ENCODE results near the gene MGLL. TPM values are rescaled to one million over a fixed set of nuclear protein-coding genes. Genes with fewer than 3 reads are reported as not detected.

MGLL gene
- total and polyA plus RNA-seq, 2 donors, result 23.4 to 83.0 TPM

DNA sequence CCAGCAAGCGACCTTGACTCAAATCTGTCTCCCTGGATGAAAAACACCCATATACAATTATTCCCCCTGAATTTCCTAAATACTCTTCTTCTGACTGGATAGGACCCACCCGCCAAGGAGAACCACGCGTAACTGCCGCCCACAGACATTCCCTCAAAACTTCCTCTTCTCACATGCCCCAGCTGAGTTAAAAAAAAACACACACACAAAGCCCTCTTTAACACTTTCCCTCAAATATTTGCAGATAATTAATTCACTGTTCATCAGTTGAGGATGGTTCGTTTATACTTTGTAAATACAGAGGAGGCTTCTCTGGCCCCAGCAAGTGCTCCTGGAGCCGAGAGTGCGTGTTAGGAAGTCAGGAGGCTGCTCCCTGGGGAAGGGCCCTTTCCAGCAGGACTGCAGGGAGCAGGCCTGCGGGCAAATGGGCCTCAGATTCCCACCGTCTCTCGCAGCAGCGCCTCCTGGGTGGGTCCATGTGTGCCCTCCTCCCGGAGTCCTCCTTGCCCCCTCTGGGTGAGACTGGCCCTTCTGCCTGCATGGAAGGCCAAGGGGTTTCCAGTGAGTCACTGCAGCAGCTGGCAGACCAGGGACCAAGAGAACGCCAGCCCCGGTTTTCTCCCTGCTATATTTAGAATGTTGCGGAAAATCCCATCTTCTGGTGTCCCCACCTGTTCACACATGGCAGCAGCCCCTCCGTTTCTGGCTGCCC, 46.8 kb downstream of the MGLL start:
- no peaks in the 10 kb centered on the region for H3K4me1 ChIP-seq (ENCODE audit: insufficient read depth)

DNA sequence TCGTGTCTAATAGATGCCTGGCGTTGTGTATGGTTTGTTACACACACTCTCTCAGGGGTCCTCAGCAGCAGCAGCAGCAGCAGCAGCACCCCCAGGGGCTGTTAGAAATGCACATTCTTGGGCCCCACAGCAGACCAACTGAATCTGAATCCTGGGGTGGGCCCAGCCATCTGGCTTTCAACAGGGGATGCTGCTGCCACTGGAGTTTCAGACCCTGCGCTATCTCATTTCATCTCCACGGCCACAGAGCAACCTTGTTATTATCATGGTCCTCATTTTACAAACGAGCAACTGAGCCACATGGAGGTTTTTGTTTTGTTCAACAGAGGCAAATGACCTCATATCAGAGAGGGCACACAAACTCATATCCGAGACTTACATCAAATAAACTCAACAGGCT, 47.7 kb downstream of the MGLL start:
- DNase-seq (ENCODE audit: extremely low spot score), result no peak
- Histone ChIP-seq H3K36me3 (ENCODE audit: insufficient read depth) (no peaks in the 10 kb centered on the region), H3K27ac (ENCODE audit: low read depth) (no peak overlapping the region), H3K4me1 (ENCODE audit: insufficient read depth) (no peaks in the 10 kb centered on the region), H3K4me3 (ENCODE audit: low read depth, low read length) (no peak overlapping the region)
- 72% methylated on average over 6 of the region's 6 CpGs for WGBS

More for the DNA sequence above, 46.8 kb downstream of the MGLL start:
- 17% methylated on average over 17 of the region's 17 CpGs for WGBS
- H3K4me3 ChIP-seq (ENCODE audit: low read depth, low read length), result no peak overlapping the region
- no peak overlapping the region for H3K27ac ChIP-seq (ENCODE audit: low read depth)
- H3K36me3 ChIP-seq (ENCODE audit: insufficient read depth), result no peaks in the 10 kb centered on the region
- DNase-seq (ENCODE audit: extremely low spot score), result no peak

DNA sequence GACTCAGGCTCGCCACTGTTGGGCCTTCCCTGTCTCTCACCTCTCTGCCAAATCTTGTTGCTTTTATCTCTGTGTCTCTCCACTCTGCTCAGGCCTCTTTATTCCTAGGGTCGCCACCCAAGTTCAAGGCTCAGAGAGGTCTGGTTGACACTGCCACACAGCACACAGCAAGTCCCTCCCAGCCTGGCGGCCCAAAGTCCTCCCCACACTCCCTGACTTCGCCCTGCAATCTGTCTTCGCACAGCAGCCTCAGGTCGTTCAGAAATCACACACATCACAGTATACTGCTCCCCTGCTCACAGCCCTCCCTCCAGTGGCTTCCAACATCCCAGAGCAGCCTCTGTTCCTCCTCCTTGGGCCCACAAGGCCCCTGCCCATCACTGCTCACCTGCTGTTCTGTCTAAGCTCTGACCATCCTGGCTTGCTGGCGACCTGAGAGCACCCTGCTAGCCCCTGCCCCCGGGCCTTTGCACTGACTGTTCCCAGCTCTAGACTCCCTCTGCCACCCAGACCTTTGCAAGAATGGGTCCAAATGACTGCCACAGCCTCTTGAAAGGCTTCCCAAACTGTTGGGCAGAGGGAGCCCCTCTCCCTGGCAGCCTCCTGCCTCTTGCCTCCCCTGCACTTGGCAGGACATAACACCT, 48.4 kb downstream of the MGLL start:
- Histone ChIP-seq H3K27ac (ENCODE audit: low read depth) (no peak overlapping the region), H3K4me3 (ENCODE audit: low read depth, low read length) (no peak overlapping the region), H3K36me3 (ENCODE audit: insufficient read depth) (no peaks in the 10 kb centered on the region), H3K4me1 (ENCODE audit: insufficient read depth) (no peaks in the 10 kb centered on the region)
- no peak for DNase-seq (ENCODE audit: extremely low spot score)
- WGBS, result 91% methylated on average over 8 of the region's 8 CpGs

DNA sequence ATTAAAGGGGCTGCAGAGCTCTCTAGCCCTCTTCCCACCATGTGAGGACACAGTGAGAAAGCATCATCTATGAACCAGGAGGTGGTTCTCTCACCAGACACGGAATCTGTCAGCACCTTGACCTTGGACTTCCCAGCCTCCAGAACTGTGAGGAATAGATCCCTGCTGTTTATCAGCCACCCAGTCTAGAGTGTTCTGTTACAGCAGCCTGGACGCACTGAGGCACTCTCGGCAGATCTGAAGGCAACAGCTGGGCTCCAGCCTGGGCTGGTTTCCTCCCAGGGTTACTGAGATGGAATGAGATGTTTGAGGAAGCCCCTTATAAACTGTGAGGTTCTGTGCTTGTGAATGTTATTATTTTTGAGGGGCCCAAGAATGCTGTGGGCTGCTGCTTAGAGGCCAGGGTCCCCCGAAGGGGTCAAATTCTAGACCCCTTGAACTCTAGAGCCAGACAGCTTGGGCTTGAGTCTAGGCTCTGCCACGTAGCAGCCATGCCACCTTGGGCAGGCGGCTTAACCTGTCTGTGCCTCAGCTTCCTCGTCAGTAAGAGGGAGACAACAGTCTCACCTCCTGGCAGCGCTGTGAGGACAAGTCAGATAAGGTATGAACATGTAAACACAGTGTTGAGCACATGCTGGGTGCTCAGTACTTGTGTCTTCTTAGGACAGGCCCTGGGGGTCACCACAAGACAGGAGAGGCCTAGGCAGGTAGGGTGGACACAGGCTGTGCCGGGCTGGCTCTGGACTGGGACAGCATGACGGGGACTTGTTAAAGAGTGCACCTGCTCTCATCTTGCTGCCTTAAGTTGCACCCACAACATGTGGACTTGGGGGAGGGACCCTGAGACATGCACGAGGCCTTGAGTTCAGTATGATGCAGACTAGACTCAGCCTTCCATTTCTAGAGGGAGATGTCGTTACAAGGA, 49.2 kb downstream of the MGLL start:
- Histone ChIP-seq H3K4me3 (ENCODE audit: low read depth, low read length) (no peak overlapping the region), H3K4me1 (ENCODE audit: insufficient read depth) (no peaks in the 10 kb centered on the region), H3K36me3 (ENCODE audit: insufficient read depth) (no peaks in the 10 kb centered on the region), H3K27ac (ENCODE audit: low read depth) (no peak overlapping the region)
- WGBS, result 83% methylated on average over 12 of the region's 12 CpGs
- DNase-seq (ENCODE audit: extremely low spot score), result no peak

DNA sequence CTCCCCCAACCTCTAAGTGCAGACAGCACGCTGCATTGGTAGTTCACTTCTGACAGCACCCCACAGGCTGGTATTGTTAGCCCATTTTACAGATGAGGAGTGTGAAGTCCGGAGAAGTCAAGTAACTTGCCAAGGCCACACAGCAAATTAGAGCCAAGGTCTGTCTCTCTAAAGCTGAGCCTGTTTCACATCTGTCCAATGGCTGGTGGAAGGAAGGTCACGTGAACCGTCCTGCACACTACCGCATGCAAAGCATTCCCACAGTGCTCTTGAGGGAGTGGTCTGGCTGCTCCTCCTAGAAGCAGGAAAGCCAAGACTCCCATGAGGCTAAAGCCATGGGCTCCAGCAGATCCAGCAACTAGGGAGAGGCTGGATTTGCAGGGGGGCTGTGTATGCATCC, 50.0 kb downstream of the MGLL start:
- no peaks in the 10 kb centered on the region for H3K36me3 ChIP-seq (ENCODE audit: insufficient read depth)
- no peak overlapping the region for H3K4me3 ChIP-seq (ENCODE audit: low read depth, low read length)
- DNase-seq (ENCODE audit: extremely low spot score), result no peak
- no peak overlapping the region for H3K27ac ChIP-seq (ENCODE audit: low read depth)
- no peaks in the 10 kb centered on the region for H3K4me1 ChIP-seq (ENCODE audit: insufficient read depth)
- WGBS, result 83% methylated on average over 5 of the region's 5 CpGs

DNA sequence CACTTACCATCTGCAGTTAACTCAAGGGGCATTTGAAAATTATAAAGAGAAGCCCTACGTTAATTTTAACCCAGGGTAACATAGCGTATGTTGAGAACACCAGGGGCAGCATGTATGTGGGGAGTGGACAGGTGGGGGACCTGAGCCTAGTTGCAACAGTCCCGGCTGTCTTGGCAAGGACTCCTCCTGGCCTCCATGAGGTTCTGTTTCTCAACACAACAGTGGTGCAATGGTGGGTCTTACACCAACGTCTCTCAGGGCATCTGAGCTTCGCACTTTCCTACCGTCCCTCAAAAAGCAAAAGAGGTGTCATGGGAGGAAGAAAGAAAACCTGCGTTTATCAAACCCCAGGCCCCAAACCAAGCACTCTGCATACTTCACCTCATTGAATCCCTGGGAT, 50.6 kb downstream of the MGLL start:
- no peak for DNase-seq (ENCODE audit: extremely low spot score)
- no peaks in the 10 kb centered on the region for H3K36me3 ChIP-seq (ENCODE audit: insufficient read depth)
- WGBS, result 88% methylated on average over 7 of the region's 7 CpGs
- no peak overlapping the region for H3K27ac ChIP-seq (ENCODE audit: low read depth)
- H3K4me1 ChIP-seq (ENCODE audit: insufficient read depth), result no peaks in the 10 kb centered on the region
- H3K4me3 ChIP-seq (ENCODE audit: low read depth, low read length), result no peak overlapping the region

DNA sequence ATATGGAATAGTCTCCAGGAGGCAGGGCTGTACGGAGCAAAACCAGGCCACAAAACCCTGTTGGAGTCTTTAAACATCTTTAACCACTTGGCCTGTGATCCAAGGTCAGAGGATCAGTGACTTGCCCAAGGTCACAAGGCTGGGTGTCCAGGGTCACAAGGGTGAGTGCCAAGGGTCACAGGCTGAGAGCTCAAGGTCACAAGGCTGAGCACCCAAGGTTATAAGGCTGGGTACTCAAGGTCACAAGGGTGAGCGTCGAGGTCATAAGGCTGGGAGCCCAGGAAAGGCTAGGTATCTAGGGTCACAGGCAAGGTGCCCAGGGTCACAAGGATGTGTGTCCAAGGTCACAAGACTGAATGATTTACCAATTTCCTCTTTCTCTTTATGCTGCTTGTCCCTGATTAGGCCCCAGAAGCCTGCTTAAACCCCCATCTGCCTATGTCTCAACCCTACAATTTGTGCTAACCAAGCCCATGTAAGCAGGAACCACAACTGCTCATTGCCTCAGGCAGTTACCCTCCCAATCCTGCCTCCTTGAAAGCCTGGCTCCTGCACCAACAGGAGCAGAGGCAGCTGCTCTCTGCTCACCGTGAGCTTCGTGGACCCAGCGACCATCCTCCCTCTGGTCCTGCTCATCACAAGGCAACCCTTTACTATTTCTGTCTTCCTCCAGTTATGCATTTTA, 51.5 kb downstream of the MGLL start:
- DNase-seq (ENCODE audit: extremely low spot score), result no peak
- H3K27ac ChIP-seq (ENCODE audit: low read depth), result no peak overlapping the region
- H3K4me1 ChIP-seq (ENCODE audit: insufficient read depth), result no peaks in the 10 kb centered on the region
- H3K36me3 ChIP-seq (ENCODE audit: insufficient read depth), result no peaks in the 10 kb centered on the region
- WGBS, result 93% methylated on average over 6 of the region's 6 CpGs
- no peak overlapping the region for H3K4me3 ChIP-seq (ENCODE audit: low read depth, low read length)

DNA sequence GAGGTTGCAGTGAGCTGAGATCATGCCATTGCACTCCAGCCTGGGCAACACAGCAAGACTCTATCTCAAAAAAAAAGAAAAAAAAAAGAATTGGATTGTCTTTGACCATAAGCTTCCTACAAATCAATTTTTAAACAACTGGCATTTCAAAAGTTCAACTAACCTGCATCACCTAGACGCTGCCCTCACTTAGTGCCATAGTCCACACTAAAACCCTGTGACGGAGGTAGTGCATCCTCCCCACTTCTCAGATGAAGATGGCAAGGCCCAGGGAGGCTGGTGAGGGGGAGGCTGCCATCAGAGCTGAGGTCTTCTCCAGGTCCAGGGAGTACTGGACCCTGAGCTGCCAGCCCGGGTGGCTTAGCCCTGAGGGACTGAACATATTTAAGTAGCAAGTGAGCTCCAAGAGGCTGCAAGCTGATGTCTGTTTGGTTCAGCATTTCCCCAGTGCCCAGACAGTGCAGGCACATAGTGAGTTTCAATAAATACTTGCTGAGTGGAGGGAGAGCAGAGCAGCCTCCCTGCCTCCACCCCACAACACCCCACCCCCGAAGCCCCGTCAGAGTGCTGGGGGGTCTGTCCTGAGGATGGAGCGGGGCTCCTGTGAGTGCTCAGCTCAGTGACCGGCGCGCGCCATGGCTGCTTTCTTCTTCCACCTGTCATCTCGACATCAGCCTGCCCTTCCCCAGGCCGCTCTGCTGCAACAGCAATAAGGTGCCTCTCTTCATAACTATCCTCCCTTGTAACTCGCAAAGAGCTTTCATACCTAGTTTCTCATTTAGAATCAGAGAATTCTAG, 52.8 kb downstream of the MGLL start:
- Histone ChIP-seq H3K36me3 (ENCODE audit: insufficient read depth) (no peaks in the 10 kb centered on the region), H3K4me3 (ENCODE audit: low read depth, low read length) (no peak overlapping the region), H3K4me1 (ENCODE audit: insufficient read depth) (no peaks in the 10 kb centered on the region), H3K27ac (ENCODE audit: low read depth) (no peak overlapping the region)
- no peak for DNase-seq (ENCODE audit: extremely low spot score)
- 97% methylated on average over 13 of the region's 13 CpGs for WGBS

DNA sequence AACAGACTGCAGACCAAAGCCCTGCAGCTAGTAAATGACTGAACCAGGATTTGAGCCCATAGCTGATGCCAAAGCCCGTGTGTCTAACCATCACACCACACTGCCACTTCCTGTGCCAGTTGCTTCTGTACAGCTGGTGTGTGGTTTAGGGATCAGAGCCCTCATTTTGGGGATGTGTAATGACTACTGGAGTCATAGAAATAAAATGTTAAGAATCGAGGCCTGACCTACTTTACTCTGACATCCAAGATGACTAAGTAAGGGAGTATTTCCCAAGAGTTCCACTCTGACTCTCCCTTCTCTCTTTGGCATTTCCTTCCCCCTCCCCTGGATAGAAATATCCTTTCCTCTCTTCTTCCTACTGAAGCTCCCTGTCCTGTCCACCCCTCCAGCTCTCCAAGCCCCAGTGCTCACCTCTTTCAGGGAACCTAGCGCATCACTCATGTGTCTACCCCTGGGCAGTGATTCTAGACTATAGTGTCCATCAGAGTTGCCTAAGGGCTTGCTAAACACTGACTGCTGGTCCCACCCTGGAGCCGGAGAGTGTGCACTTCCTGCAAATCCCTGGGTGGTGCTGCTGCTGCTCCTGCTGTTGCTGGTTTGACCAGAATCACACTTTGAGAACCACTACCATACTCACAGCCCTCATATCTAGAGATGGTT, 53.8 kb downstream of the MGLL start:
- Histone ChIP-seq H3K27ac (ENCODE audit: low read depth) (no peak overlapping the region), H3K4me3 (ENCODE audit: low read depth, low read length) (no peak overlapping the region), H3K36me3 (ENCODE audit: insufficient read depth) (no peaks in the 10 kb centered on the region), H3K4me1 (ENCODE audit: insufficient read depth) (no peaks in the 10 kb centered on the region)
- DNase-seq (ENCODE audit: extremely low spot score), result no peak
- WGBS, result 67% methylated on average over 4 of the region's 4 CpGs

DNA sequence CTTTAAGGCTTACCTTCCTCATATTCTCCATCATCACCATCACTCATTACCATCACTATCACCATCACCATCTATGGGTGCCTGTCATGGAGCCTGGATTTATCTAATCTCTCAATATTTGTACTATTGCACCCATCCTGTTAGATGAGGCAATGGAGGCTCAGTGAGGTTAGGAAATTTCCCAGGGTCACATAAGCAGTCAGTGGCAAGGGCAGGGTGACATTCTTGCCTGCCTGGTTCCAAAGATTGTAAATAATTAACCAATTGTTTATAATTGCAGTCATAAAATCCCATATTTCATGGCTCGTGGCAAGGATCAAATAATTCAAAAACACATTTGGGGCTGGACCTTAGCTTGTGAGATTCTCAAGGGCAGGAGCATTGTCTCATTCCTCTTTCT, 55.2 kb downstream of the MGLL start:
- H3K36me3 ChIP-seq (ENCODE audit: insufficient read depth), result no peaks in the 10 kb centered on the region

DNA sequence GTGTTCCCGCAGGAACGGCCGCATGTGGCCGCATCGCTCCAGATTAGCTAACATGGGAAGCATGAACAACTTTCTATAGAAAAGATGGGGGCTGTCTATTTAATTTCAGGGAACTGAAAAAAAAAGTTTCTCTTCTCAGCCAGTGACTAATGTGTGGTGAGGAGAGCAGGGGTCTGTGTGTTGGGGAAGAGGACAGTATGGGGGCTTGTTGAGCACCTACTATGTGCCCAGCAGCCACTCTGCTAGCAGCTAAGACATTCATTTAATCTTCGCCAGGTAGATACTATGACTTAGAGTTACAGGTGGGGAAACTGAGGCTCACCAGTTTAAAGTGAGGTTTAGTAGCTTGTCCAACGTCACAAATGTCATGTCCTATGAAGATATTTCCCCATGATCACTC, 56.6 kb downstream of the MGLL start:
- H3K27ac ChIP-seq (ENCODE audit: low read depth), result no peak overlapping the region
- H3K36me3 ChIP-seq (ENCODE audit: insufficient read depth), result no peaks in the 10 kb centered on the region
- H3K4me1 ChIP-seq (ENCODE audit: insufficient read depth), result no peaks in the 10 kb centered on the region
- 97% methylated on average over 7 of the region's 7 CpGs for WGBS
- H3K4me3 ChIP-seq (ENCODE audit: low read depth, low read length), result no peak overlapping the region
- DNase-seq (ENCODE audit: extremely low spot score), result no peak

More for the DNA sequence above, 55.2 kb downstream of the MGLL start:
- no peak for DNase-seq (ENCODE audit: extremely low spot score)
- no peak overlapping the region for H3K4me3 ChIP-seq (ENCODE audit: low read depth, low read length)
- WGBS, result 90% methylated on average over 1 of the region's 1 CpG
- no peak overlapping the region for H3K27ac ChIP-seq (ENCODE audit: low read depth)
- no peaks in the 10 kb centered on the region for H3K4me1 ChIP-seq (ENCODE audit: insufficient read depth)

DNA sequence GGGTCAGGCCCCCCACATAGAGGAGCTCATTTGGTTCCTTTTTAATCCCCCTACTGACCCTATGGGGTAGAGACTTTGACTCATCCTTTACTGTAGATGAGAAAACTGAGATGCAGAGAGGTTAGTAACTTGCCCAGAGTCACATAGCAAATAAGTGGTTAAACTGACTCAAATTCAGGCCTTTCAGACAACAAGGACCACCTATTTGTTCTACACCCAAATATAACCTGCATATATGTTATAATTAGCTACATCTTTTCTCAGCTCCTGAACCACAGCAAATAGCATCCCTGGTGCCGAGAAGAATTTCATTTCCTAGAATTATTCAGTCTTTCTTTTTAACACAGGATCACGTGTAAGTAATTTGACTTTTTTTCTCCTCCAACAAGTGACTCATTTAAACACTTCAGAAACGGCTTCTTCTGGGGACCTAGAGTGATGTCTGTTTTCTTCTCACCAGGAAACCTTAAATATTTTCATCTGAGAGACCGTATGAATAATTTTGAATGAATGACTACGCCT, 57.4 kb downstream of the MGLL start:
- DNase-seq (ENCODE audit: extremely low spot score), result no peak
- 82% methylated on average over 5 of the region's 5 CpGs for WGBS
- no peaks in the 10 kb centered on the region for H3K36me3 ChIP-seq (ENCODE audit: insufficient read depth)
- no peaks in the 10 kb centered on the region for H3K4me1 ChIP-seq (ENCODE audit: insufficient read depth)
- no peak overlapping the region for H3K27ac ChIP-seq (ENCODE audit: low read depth)
- no peak overlapping the region for H3K4me3 ChIP-seq (ENCODE audit: low read depth, low read length)

Measured in urinary bladder (tissue), 4 donors.